Ovary (tissue), 9 donors: ENCODE results near the gene EIF4E3. TPM values are rescaled to one million over a fixed set of nuclear protein-coding genes. Genes with fewer than 3 reads are reported as not detected.

ENCODE experiments used
- DNase-seq, 5 donors: peaks; one replicate each; pipeline ENCODE4 v3.0.0-alpha.2; 2019 to 2020
- H3K27ac ChIP-seq, 2 donors: fragments of 200-600 bp; one replicate each; pipeline versions ENCODE4 v1.5.1 to v1.8.0; 2019 to 2022
- H3K27me3 ChIP-seq: fragments of 200-600 bp; one replicate; pipeline ENCODE4 v1.8.0; 2022
- H3K36me3 ChIP-seq: fragments of 200-600 bp; sonication (generic); one replicate; pipeline ENCODE4 v1.5.1; 2019
- H3K4me1 ChIP-seq: one replicate; pipeline ENCODE4 v1.8.1; 2013; ENCODE audit warnings: mild to moderate bottlenecking, moderate library complexity; ENCODE audit not compliant: insufficient read depth
- H3K4me3 ChIP-seq: fragments of 200-600 bp; sonication (generic); one replicate; pipeline ENCODE4 v1.5.1; 2017
- H3K9me3 ChIP-seq, 2 donors: fragments of 200-600 bp in 1 of 2; sonication (generic) in 1 of 2; one replicate each; pipeline versions ENCODE4 v1.5.1 to v1.8.1; 2013 to 2019; ENCODE audit warnings: mild to moderate bottlenecking in 1 of 2, moderate library complexity in 1 of 2
- CTCF ChIP-seq, 3 donors: fragments of 450-650 bp in 2 of 3; fragments of 200-600 bp in 1 of 3; IDR thresholded peaks; one replicate each; pipeline versions ENCODE4 v1.5.1 to v1.8.0; 2016 to 2022; ENCODE audit warnings: antibody characterized with exemption in 3 of 3, mild to moderate bottlenecking in 1 of 3
- EP300 ChIP-seq: sonication (generic); formaldehyde crosslinking; IDR thresholded peaks from one replicate; pipeline ENCODE4 v1.6.1; 2017; ENCODE audit warnings: antibody characterized with exemption
- POLR2A ChIP-seq: fragments of 450-650 bp; IDR thresholded peaks from one replicate; pipeline ENCODE4 v1.6.1; 2017; ENCODE audit warnings: antibody characterized with exemption, mild to moderate bottlenecking, moderate library complexity
- WGBS, 3 donors: extraction: QIAGEN DNeasy Blood & Tissue Kit in 1 of 3; methylation state at CpG; one replicate each; pipeline versions ENCODE4 v1.1.5 to v1.1.7; 2013 to 2017; 5-methylcytosine and 5-hydroxymethylcytosine counted together
- intact Hi-C, 4 donors: fragments of 100-400 bp; cut with DNase I; formaldehyde crosslinking; loops; one replicate each; pipeline versions ENCODE4 v1.11.0 to v1.15.1; 2022 to 2023
- polyA plus RNA-seq, 2 donors: library from polyadenylated mRNA; stranded (reverse); fragments of 200-250 nt in 1 of 2; fragments of 350-450 nt in 1 of 2; fragmentation: Illumina TruSeq in 1 of 2; extraction: RNeasy Lipid Tissue Mini Kit (QIAGEN cat#74804) in 1 of 2; gene quantifications; one replicate each; pipeline ENCODE4 v1.2.3, GENCODE V29; 2013 to 2014
- total RNA-seq, 7 donors: library from RNA; depleted of rRNA in 2 of 7; stranded (reverse); fragments of >200 nt in 2 of 7; fragmentation: NEBNext Ultra II Directional in 3 of 7; extraction: Animal tissue kit (Norgen Biotek cat#: 25700) in 3 of 7; gene quantifications; one replicate each; pipeline versions ENCODE4 v1.1.0 to v1.2.4, GENCODE V29; 2016 to 2023
- donor health status: DM: no; HTN: no; CAD: no; lungs with moderate emphysema.
- donor health status: DM: no; HTN: no; CAD: no.
- donor health status: Bipolar disorder and iron deficiency.
- donor health status: DM: yes; HTN: yes; CAD: no.
- donor health status: DM: no; HTN: no; CAD: no.
- donor health status: DM: yes; HTN: yes; CAD: no.

Gene EIF4E3
- total and polyA plus RNA-seq, 9 donors = 13.0 to 51.7 (median 38.2) TPM

- peak in 4 of 5 donors; percentile 8 to 61 (median 40) for DNase-seq
- peak within 1 kb of the TSS; percentile 50 for H3K4me3 ChIP-seq
- WGBS, 3 donors = 0 to 2% (median 0%) methylated on average over 59 to 131 of the region's 131 CpGs
- peak within 1 kb of the TSS in 1 of 2 donors; percentile 40 for H3K27ac ChIP-seq
- H3K4me1 ChIP-seq = peaks cover 1% of the 10 kb centered on the region
- H3K36me3 ChIP-seq = no peaks in the 10 kb centered on the region
- intact Hi-C loops = no loop called here
- TF ChIP-seq CTCF (IDR thresholded peaks at IDR 0.05) (no peak), POLR2A (no peak), EP300 (no peak)
- no peaks in the 10 kb centered on the region for H3K9me3 ChIP-seq
- no peaks in the 10 kb centered on the region for H3K27me3 ChIP-seq
These were observed 28.8 kb upstream of the EIF4E3 start, which contains the start of gene GPR27 for GRCh38 chr3:71753701-71754609. Gene GPR27 (plus strand): TSS chr3:71753855. CDS start chr3:71754050, 195 bp downstream.

DNA sequence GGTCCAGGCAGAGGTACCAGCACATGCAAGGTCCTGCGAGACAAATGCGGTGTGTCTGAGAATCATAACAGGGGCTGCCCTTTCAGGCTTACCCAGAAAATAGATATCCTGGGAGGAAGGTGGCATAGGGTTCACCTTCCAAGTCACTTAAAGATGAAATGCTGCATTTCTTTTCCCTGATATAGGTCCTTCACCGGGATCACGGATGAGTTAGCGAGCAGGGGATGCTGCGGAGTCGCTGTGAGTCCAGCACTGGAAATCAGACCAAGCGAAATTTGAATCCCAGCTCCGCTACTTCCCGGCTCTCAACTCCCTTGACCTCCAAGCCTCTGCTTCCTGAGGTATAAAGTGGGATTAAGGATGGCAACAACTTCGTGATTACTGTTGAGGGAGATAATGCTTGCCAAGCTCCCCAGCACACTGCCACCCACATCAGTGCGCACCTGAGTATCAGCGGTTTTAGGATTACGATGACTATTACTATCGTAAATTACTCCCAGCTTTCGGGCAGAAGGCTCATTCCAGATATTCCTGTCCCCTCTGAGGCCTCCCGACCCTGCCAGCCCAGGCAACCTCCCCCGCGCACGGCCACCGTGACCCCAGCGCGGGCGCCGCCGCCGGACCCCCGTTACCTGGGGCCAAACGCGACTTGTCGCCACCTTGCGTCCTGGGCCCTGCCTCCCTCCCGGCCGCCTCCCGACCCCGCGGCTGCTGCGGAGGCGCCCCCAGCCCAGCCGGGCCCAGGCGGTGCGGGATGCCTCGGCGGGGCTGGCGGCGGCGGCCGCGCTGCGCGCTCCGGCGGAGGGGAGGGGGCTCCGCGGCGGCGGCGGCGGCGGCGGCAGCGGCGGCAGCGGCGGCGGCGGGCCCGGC is 27.9 kb upstream of the EIF4E3 start:
- H3K36me3 ChIP-seq = no peaks in the 10 kb centered on the region
- peak overlapping the region; percentile 50 for H3K4me3 ChIP-seq
- no peaks in the 10 kb centered on the region for H3K27me3 ChIP-seq
- DNase-seq = peak in 1 of 5 donors; percentile 26
- intact Hi-C loops = no loop called here
- TF ChIP-seq POLR2A (no peak), EP300 (no peak), CTCF (IDR thresholded peaks at IDR 0.05) (no peak)
- H3K27ac ChIP-seq = no peak overlapping the region
- no peaks in the 10 kb centered on the region for H3K9me3 ChIP-seq
- peaks cover 1% of the 10 kb centered on the region for H3K4me1 ChIP-seq
- WGBS, 3 donors = 11 to 25% (median 18%) methylated on average over 41 to 68 of the region's 68 CpGs

DNA sequence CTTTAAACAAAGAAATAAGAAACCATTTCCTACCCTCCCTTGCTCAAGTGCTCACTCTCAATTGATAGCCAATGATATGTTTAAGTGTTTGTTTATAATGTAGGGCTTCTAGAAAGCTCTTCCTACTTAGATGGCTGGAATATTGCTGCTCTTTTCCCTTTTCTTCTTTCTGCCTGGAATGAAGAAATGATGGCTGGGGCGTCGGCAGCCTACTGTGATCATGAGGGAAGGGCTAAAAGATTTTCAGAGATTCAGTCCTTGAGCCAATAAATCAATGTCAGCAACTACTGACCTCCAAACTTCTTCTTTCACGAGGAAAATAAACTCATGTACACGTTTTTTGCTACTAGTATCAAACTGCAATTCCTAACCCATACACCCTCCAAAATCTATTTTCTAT is 26.4 kb upstream of the EIF4E3 start:
- DNase-seq = no peak
- Histone ChIP-seq H3K27ac (no peak overlapping the region), H3K27me3 (no peaks in the 10 kb centered on the region), H3K4me3 (no peak overlapping the region), H3K36me3 (no peaks in the 10 kb centered on the region), H3K4me1 (peaks cover 1% of the 10 kb centered on the region), H3K9me3 (no peaks in the 10 kb centered on the region)
- intact Hi-C loops = no loop called here
- TF ChIP-seq POLR2A = no peak
- TF ChIP-seq EP300 = no peak
- no peak for TF ChIP-seq CTCF (IDR thresholded peaks at IDR 0.05)
- 93 to 96% (median 93%) methylated on average over 4 of the region's 4 CpGs for WGBS, 3 donors

DNA sequence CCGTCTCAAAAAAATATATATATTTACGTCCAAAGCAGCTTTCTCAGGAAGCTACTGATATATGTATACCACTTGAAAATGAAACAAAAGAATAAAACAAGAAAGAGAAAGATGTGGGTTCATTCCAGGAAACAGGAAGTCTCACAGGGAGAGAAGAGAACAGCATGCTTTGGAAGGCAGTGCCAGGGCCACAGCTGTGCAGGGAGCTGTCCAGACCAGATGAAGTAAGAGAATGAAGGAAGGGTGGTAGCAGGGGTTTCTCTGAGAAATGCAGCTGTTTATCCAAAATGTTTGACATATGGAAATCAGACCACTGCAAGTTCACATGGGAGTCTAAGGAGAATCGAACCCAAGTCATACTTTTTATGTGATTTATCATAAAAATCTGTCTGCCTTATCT is 19.5 kb upstream of the EIF4E3 start:
- 84 to 89% (median 85%) methylated on average over 3 of the region's 3 CpGs for WGBS, 3 donors
- no peaks in the 10 kb centered on the region for H3K27me3 ChIP-seq
- no peak for DNase-seq
- no peak for TF ChIP-seq CTCF (IDR thresholded peaks at IDR 0.05)
- TF ChIP-seq EP300 = no peak
- no peak overlapping the region for H3K27ac ChIP-seq
- intact Hi-C loops = no loop called here
- H3K4me3 ChIP-seq = no peak overlapping the region
- H3K9me3 ChIP-seq = no peaks in the 10 kb centered on the region
- no peaks in the 10 kb centered on the region for H3K36me3 ChIP-seq
- H3K4me1 ChIP-seq = no peaks in the 10 kb centered on the region
